Smooth muscle cell (in vitro differentiated cells): Measurements from ENCODE around the gene FRMPD1. TPM values are rescaled to one million over a fixed set of nuclear protein-coding genes. Genes with fewer than 3 reads are reported as not detected.

ENCODE experiments used
- DNase-seq: peaks from one replicate; lab custom pipeline; 2025; ENCODE audit not compliant: unreplicated experiment; lab: John Stamatoyannopoulos, UW
- H2AFZ ChIP-seq: fragments of 200-600 bp; sonication (generic); 2 replicates; pipeline ENCODE4 v1.6.0; 2016; ENCODE audit warnings: antibody characterized with exemption, low read depth, mild to moderate bottlenecking
- H3F3A ChIP-seq: fragments of 200-600 bp; sonication (generic); 2 replicates; pipeline ENCODE4 v1.6.0; 2017; ENCODE audit warnings: antibody characterized with exemption, low read depth
- H3K27ac ChIP-seq: fragments of 200-600 bp; sonication (generic); 2 replicates; pipeline ENCODE4 v1.5.1; 2016; ENCODE audit warnings: low read depth, mild to moderate bottlenecking
- H3K27me3 ChIP-seq: fragments of 200-600 bp; sonication (generic); 2 replicates; pipeline ENCODE4 v1.6.1; 2016; ENCODE audit warnings: low read depth, mild to moderate bottlenecking
- H3K36me3 ChIP-seq: fragments of 200-600 bp; sonication (generic); 2 replicates; pipeline ENCODE4 v1.5.1; 2016; ENCODE audit warnings: low read depth
- H3K4me1 ChIP-seq: fragments of 200-600 bp; sonication (generic); 2 replicates; pipeline ENCODE4 v1.5.1; 2016; ENCODE audit warnings: low read depth
- H3K4me2 ChIP-seq: fragments of 200-600 bp; sonication (generic); 2 replicates; pipeline ENCODE4 v1.6.0; 2016; ENCODE audit warnings: mild to moderate bottlenecking
- H3K4me3 ChIP-seq: fragments of 200-600 bp; sonication (generic); 2 replicates; pipeline ENCODE4 v1.5.1; 2016; ENCODE audit warnings: mild to moderate bottlenecking
- H3K79me2 ChIP-seq: fragments of 200-600 bp; sonication (generic); 2 replicates; pipeline ENCODE4 v1.6.0; 2016; ENCODE audit warnings: low read depth, mild to moderate bottlenecking
- H3K9ac ChIP-seq: fragments of 200-600 bp; sonication (generic); 2 replicates; pipeline ENCODE4 v1.6.0; 2016; ENCODE audit warnings: low read depth
- H3K9me3 ChIP-seq: fragments of 200-600 bp; sonication (generic); replicated peaks from 2 replicates; pipeline ENCODE4 v1.5.1; 2016; ENCODE audit warnings: low read depth
- H4K20me1 ChIP-seq: fragments of 200-600 bp; sonication (generic); 2 replicates; pipeline ENCODE4 v1.6.0; 2016; ENCODE audit warnings: low read depth
- WGBS: methylation state at CpG from one replicate; pipeline ENCODE4 v1.1.7; 2016; ENCODE audit warnings: low lambda C conversion rate; 5-methylcytosine and 5-hydroxymethylcytosine counted together
- polyA plus RNA-seq: library from polyadenylated mRNA; unstranded; fragments of >200 nt; fragmentation: Nextera tagmentation; extraction: Ambion mirVana; gene quantifications from 2 replicates; pipeline ENCODE4 v1.2.1, GENCODE V29; 2016
- total RNA-seq: library from RNA; depleted of rRNA; stranded (reverse); fragments of >200 nt; gene quantifications from 2 replicates; pipeline ENCODE4 v1.2.3, GENCODE V29; 2014
- TF ChIP-seq, protein P1 (sequence below): fragments of 200-600 bp; sonication (generic); IDR thresholded peaks from 2 replicates; pipeline ENCODE4 v1.5.1; 2017; ENCODE audit warnings: borderline replicate concordance, mild to moderate bottlenecking, antibody characterized with exemption; ENCODE audit not compliant: insufficient read depth, poor library complexity, severe bottlenecking

FRMPD1 gene
- total and polyA plus RNA-seq, 2 experiments from 2014 or later = 0.22 TPM; not detected in 1

DNA sequence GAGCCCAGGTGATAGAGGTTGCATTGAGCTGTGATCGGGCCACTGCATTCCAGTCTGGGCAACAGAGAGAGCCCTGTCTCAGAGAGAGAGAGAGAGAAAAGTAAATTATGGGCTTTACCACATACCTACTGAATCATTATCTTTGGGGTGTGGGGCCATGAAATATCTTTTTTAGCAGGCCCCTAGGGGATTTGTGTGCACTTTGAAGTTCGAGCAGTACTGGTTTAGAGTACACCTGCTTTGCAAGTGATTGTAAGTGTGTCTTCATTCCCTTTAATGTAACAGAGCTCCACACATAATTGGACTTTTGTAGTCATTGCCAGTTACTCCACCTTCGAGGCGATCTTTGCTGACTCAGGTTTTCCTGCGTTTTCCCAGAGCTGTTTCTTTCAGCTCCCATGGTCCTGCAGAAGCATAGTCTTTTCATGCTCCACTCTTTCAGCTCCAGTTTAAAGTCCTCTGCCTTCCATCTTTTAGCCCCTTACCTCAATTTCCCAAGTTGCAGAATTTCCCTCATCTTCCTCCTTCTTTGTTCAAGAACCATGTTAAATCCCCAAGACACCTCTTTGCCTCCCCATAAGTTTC is 24.0 kb upstream of the FRMPD1 start:
- Histone ChIP-seq H3K4me2 (no peak overlapping the region), H3K9ac (no peak overlapping the region), H3K79me2 (no peaks in the 10 kb centered on the region), H2AFZ (no peak overlapping the region), H3K27me3 (no peaks in the 10 kb centered on the region), H3K4me3 (no peak overlapping the region), H3K4me1 (no peaks in the 10 kb centered on the region), H3K36me3 (no peaks in the 10 kb centered on the region), H4K20me1 (no peaks in the 10 kb centered on the region), H3F3A (no peaks in the 10 kb centered on the region), H3K9me3 (no peaks in the 10 kb centered on the region), H3K27ac (no peak overlapping the region)
- TF ChIP-seq, protein P1, sequence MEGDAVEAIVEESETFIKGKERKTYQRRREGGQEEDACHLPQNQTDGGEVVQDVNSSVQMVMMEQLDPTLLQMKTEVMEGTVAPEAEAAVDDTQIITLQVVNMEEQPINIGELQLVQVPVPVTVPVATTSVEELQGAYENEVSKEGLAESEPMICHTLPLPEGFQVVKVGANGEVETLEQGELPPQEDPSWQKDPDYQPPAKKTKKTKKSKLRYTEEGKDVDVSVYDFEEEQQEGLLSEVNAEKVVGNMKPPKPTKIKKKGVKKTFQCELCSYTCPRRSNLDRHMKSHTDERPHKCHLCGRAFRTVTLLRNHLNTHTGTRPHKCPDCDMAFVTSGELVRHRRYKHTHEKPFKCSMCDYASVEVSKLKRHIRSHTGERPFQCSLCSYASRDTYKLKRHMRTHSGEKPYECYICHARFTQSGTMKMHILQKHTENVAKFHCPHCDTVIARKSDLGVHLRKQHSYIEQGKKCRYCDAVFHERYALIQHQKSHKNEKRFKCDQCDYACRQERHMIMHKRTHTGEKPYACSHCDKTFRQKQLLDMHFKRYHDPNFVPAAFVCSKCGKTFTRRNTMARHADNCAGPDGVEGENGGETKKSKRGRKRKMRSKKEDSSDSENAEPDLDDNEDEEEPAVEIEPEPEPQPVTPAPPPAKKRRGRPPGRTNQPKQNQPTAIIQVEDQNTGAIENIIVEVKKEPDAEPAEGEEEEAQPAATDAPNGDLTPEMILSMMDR = no peak
- 50% methylated on average over 5 of the region's 5 CpGs for WGBS
- DNase-seq = no peak

DNA sequence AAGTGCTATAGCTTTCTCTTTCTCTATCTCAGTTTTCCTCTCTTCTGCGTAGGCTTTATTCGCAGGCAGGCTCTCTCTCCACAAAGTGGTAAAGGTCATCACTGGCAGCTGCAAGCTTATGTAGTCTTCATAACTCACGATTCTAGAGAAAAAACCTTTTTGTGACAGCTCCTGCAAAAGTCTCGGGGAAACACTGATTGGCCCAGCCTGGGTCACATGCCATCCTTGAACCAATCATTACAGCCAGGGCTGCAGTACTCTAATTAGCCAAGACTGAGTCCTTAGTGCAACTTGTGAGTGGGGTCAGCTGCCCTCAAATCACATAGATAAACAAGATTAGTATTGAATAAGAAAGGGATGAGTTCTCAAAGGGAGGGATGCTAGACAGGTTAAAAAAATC is 18.3 kb upstream of the FRMPD1 start:
- TF ChIP-seq, protein P1 = no peak
- H3K4me2 ChIP-seq = no peak overlapping the region
- 88% methylated on average over 4 of the region's 4 CpGs for WGBS
- no peaks in the 10 kb centered on the region for H3K9me3 ChIP-seq
- H3K27me3 ChIP-seq = no peaks in the 10 kb centered on the region
- no peak for DNase-seq
- H3K36me3 ChIP-seq = no peaks in the 10 kb centered on the region
- no peak overlapping the region for H3K9ac ChIP-seq
- H4K20me1 ChIP-seq = no peaks in the 10 kb centered on the region
- H3K27ac ChIP-seq = no peak overlapping the region
- no peaks in the 10 kb centered on the region for H3F3A ChIP-seq
- no peak overlapping the region for H2AFZ ChIP-seq
- no peak overlapping the region for H3K4me3 ChIP-seq
- H3K4me1 ChIP-seq = no peaks in the 10 kb centered on the region
- no peaks in the 10 kb centered on the region for H3K79me2 ChIP-seq

DNA sequence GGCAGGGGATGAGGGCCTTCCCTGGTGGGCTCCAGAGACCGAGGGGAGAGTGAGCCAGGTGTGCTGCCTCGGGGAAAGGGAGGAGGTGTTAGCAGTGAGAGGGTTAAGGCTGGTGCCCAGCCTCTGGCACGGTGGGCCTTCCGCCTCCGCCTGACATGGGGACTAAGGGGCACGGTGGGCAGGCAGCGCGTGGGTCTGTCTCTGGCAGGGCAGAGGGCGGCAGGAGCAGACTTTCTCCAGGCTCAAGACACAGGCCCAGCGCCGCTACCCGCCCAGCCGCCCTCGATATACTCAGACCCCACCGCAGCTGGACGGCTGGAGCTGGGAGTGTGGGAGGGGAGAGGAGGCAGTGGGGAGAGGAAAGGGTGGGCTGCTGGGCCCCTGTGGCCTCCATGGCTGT is 14.9 kb upstream of the FRMPD1 start:
- Histone ChIP-seq H3K4me3 (no peak overlapping the region), H3F3A (no peaks in the 10 kb centered on the region), H3K27me3 (no peaks in the 10 kb centered on the region), H3K79me2 (no peaks in the 10 kb centered on the region), H3K4me2 (no peak overlapping the region), H3K9me3 (no peaks in the 10 kb centered on the region), H3K36me3 (no peaks in the 10 kb centered on the region), H2AFZ (no peak overlapping the region), H3K9ac (no peak overlapping the region), H3K27ac (no peak overlapping the region), H4K20me1 (no peaks in the 10 kb centered on the region), H3K4me1 (no peaks in the 10 kb centered on the region)
- DNase-seq = no peak
- WGBS = 93% methylated on average over 16 of the region's 16 CpGs
- TF ChIP-seq, protein P1 = no peak
